ENCODE measurements around the gene TH. TPM values are rescaled to one million over a fixed set of nuclear protein-coding genes. Genes with fewer than 3 reads are reported as not detected.

The TH gene
- total and polyA plus RNA-seq, 2 experiments from 2014 or later = 0.34 TPM; not detected in 1

- Histone ChIP-seq H3K36me3 (ENCODE audit: insufficient read depth) (no peaks in the 10 kb centered on the region), H3K9me2 (ENCODE audit: insufficient read depth) (no peaks in the 10 kb centered on the region), H3F3A (replicated peaks; ENCODE audit: low read depth) (no peaks in the 10 kb centered on the region), H2AFZ (no peak overlapping the region), H3K4me1 (ENCODE audit: insufficient read depth) (no peaks in the 10 kb centered on the region; the same call in 1 of the 2 replicates), H4K20me1 (replicated peaks; ENCODE audit: insufficient read depth) (no peaks in the 10 kb centered on the region), H3K4me3 (no peak overlapping the region), H3K4me2 (no peak overlapping the region), H3K27ac (ENCODE audit: low read depth) (no peak overlapping the region), H3K27me3 (ENCODE audit: insufficient read depth) (peaks cover 45% of the 10 kb centered on the region), H3K79me2 (replicated peaks; ENCODE audit: insufficient read depth) (no peaks in the 10 kb centered on the region)
- H3K4me1 Mint-ChIP-seq = peaks cover 13% of the 10 kb centered on the region; the same call in 2 of the 3 replicates
- no peak for TF ChIP-seq ETS1 (IDR thresholded peaks at IDR 0.05)
- TF ChIP-seq EZH2phosphoT487 (IDR thresholded peaks at IDR 0.05; ENCODE audit: unreplicated experiment) = no peak
- TF ChIP-seq CREB1 (CRISPR knock-in tag; IDR thresholded peaks at IDR 0.05; ENCODE audit: low read depth) = no peak
- TF ChIP-seq EZH2 (IDR thresholded peaks at IDR 0.05; ENCODE audit: low read depth, unreplicated experiment) = no peak
- no peak for TF ChIP-seq ZNF114 (CRISPR knock-in tag; IDR thresholded peaks at IDR 0.05)
- no peak for TF ChIP-seq POLR2AphosphoS5 (IDR thresholded peaks at IDR 0.05; ENCODE audit: low read depth)
- no peak for TF ChIP-seq CTCF (conservative IDR thresholded peaks at IDR 0.05; ENCODE audit: low read depth in 2 of 2)
- no peak for TF ChIP-seq NANOG (IDR thresholded peaks at IDR 0.05; ENCODE audit: borderline replicate concordance)
- no peak for TF ChIP-seq ZNF462 (CRISPR knock-in tag; IDR thresholded peaks at IDR 0.05)
- TF ChIP-seq STAT1 (IDR thresholded peaks at IDR 0.05; ENCODE audit: unreplicated experiment) = no peak
- no peak for TF ChIP-seq ZNF331 (CRISPR knock-in tag; IDR thresholded peaks at IDR 0.05; ENCODE audit: low read depth)
- TF ChIP-seq JUNB (IDR thresholded peaks at IDR 0.05; ENCODE audit: unreplicated experiment) = no peak
- no peak for TF ChIP-seq REST (IDR thresholded peaks at IDR 0.05; ENCODE audit: unreplicated experiment)
- H3K36me3 Mint-ChIP-seq (ENCODE audit: low read depth) = no peaks in the 10 kb centered on the region
- peaks cover 49% of the 10 kb centered on the region for H3K27me3 Mint-ChIP-seq (ENCODE audit: insufficient read depth, low read depth, poor library complexity)
- ATAC-seq (no peak), DNase-seq (ENCODE audit: low spot score) (no peak)
- no peak overlapping the region for H3K4me3 Mint-ChIP-seq
- H3K9me3 Mint-ChIP-seq = no peaks in the 10 kb centered on the region
- no peak overlapping the region for H3K27ac Mint-ChIP-seq
Measured at GRCh38 chr11:2149460-2149859, 22.2 kb downstream of the TH start.

Measured in GM23338 (cell line).